Colonic mucosa (tissue), 4 donors: ENCODE data around the gene POLD4. TPM values are rescaled to one million over a fixed set of nuclear protein-coding genes. Genes with fewer than 3 reads are reported as not detected.

Experiments used
- DNase-seq: peaks from one replicate; pipeline ENCODE4 v3.0.0-alpha.2; 2020
- H3K27ac ChIP-seq: fragments of 200-600 bp; one replicate; pipeline ENCODE4 v1.8.0; 2021
- H3K27me3 ChIP-seq: fragments of 200-600 bp; one replicate; pipeline ENCODE4 v1.8.0; 2021
- H3K36me3 ChIP-seq: fragments of 200-600 bp; one replicate; pipeline ENCODE4 v1.8.0; 2021
- H3K4me1 ChIP-seq: fragments of 200-600 bp; one replicate; pipeline ENCODE4 v1.8.0; 2021; ENCODE audit warnings: mild to moderate bottlenecking
- H3K4me3 ChIP-seq: fragments of 200-600 bp; one replicate; pipeline ENCODE4 v1.8.0; 2021
- H3K9ac ChIP-seq, 2 donors: one replicate each; pipeline ENCODE4 v1.7.0; 2013; ENCODE audit warnings: control low read depth in 2 of 2, low read depth in 2 of 2, low read length in 2 of 2
- H3K9me3 ChIP-seq: fragments of 200-600 bp; one replicate; pipeline ENCODE4 v1.8.0; 2021
- intact Hi-C: fragments of 100-400 bp; cut with DNase I; formaldehyde crosslinking; loops from one replicate; pipeline ENCODE4 v1.14.1; 2022
- total RNA-seq, 2 donors: library from RNA; stranded (reverse); fragmentation: NEBNext Ultra II Directional in 1 of 2; extraction: Animal tissue kit (Norgen Biotek cat#: 25700) in 1 of 2; gene quantifications; one replicate each; pipeline ENCODE4 v1.2.1, GENCODE V29; 2021
- TF ChIP-seq, protein P1 (sequence below): fragments of 200-600 bp; IDR thresholded peaks from one replicate; pipeline ENCODE4 v1.8.0; 2022; ENCODE audit warnings: antibody characterized with exemption, mild to moderate bottlenecking
- donor health status: healthy.
- donor health status: DM: no; HTN: no; CAD: no.
- donor health status: DM: no; HTN: no; CAD: no.

POLD4 gene
- total RNA-seq, 2 donors from 2014 or later: 186 to 203 TPM

DNA sequence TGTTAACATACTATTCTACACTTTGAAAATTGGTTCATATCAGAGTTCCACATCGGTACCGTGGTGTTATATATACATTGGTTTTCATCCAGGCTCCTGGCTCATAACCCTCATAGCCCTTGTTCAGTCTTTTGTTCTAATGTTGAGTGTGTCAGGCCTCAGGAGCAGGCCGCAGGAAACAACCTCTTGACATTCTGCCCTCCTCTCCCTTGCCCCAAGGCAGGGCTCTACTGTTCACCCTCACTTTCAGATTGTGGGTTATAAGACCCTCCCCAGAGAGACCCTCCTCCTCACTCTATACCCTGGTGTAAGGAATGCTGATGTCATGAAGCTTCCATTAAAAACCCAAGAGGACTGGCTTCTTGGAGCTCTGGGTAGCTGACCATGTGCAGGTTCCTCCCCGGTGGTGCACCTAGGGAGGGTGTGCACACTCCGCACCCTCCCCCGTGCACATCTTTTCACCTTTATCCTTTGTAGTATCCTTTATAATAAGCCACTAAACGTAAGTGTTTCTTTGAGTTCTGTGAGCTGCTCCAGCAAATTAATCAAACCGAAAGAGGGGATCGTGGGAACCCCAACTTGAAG lies 37.9 kb downstream of the POLD4 start:
- TF ChIP-seq, protein P1, sequence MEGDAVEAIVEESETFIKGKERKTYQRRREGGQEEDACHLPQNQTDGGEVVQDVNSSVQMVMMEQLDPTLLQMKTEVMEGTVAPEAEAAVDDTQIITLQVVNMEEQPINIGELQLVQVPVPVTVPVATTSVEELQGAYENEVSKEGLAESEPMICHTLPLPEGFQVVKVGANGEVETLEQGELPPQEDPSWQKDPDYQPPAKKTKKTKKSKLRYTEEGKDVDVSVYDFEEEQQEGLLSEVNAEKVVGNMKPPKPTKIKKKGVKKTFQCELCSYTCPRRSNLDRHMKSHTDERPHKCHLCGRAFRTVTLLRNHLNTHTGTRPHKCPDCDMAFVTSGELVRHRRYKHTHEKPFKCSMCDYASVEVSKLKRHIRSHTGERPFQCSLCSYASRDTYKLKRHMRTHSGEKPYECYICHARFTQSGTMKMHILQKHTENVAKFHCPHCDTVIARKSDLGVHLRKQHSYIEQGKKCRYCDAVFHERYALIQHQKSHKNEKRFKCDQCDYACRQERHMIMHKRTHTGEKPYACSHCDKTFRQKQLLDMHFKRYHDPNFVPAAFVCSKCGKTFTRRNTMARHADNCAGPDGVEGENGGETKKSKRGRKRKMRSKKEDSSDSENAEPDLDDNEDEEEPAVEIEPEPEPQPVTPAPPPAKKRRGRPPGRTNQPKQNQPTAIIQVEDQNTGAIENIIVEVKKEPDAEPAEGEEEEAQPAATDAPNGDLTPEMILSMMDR: no peak
- H3K27ac ChIP-seq: no peak overlapping the region
- H3K9ac ChIP-seq: no peak overlapping the region
- H3K27me3 ChIP-seq: no peaks in the 10 kb centered on the region
- H3K9me3 ChIP-seq: no peaks in the 10 kb centered on the region
- no peaks in the 10 kb centered on the region for H3K36me3 ChIP-seq
- no peaks in the 10 kb centered on the region for H3K4me1 ChIP-seq
- H3K4me3 ChIP-seq: no peak overlapping the region
- no peak for DNase-seq
- intact Hi-C loops: loop anchor here (10.0 kb wide), 1 partner anchor 231 kb away; no protein-coding TSS in a partner anchor

DNA sequence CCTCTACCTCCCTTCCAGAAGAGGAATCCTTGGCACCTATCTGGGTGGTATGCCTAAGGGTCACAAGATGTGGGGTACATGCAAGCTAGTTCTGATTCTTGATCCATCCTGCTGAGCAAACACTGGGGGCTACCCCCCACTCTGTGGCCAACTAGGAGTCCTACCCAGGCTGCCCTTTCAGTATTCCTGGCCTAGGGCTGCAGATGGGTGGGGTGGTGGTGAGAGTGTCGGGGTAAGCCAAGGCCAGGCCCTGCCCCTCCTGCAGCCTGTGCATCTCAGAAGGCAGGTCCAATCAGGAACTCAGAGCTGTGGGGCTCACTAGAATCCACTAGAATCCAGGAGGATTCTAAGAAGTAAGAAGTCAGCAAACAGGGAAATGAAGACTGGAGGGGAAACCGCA lies 39.1 kb downstream of the POLD4 start:
- peaks cover 6% of the 10 kb centered on the region for H3K36me3 ChIP-seq
- intact Hi-C loops: loop anchor here (10.0 kb wide), 1 partner anchor 229 kb away; no protein-coding TSS in a partner anchor
- DNase-seq: no peak
- H3K9ac ChIP-seq: no peak overlapping the region
- TF ChIP-seq, protein P1: no peak
- H3K27me3 ChIP-seq: no peaks in the 10 kb centered on the region
- no peak overlapping the region for H3K4me3 ChIP-seq
- H3K4me1 ChIP-seq: no peaks in the 10 kb centered on the region
- no peak overlapping the region for H3K27ac ChIP-seq
- H3K9me3 ChIP-seq: no peaks in the 10 kb centered on the region

DNA sequence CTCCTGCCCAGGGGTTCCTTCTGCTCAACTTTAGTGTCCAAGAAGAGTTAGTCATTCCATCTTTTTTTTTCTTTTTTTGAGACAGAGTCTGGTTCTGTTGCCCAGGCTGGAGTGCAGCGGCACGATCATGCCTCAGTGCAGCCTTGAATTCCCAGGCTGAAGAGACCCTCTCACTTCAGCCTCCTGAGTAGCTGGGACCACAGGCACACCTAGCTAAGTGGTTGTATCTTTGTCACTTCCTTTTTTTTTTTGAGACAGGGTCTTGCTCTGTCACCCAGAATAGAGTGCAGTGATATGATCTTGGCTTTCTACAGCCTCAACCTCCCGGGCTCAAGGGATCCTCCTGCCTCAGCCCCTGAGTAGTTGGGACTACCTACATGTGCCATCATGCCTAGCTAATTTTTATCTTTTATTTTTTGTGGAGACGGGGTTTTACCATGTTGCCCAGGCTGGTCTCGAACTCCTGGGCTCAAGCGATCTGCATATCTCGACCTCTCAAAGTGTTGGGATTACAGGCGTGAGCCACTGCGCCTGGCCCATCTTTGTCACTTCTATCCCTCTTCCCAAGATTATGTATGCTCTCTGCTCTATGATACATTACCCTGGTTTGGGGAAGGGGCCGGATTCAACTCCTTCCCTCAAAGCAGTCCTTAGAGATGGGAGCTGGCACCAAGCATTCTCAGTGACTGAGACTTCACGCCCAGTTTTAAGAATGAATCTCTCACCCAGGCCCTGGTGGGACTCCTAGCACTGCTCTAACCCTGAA lies 40.0 kb downstream of the POLD4 start:
- Histone ChIP-seq H3K4me3 (no peak overlapping the region), H3K4me1 (no peaks in the 10 kb centered on the region), H3K9me3 (no peaks in the 10 kb centered on the region), H3K36me3 (peaks cover 6% of the 10 kb centered on the region), H3K9ac (peak overlapping the region; percentile 28 to 58), H3K27ac (peak overlapping the region; percentile 66), H3K27me3 (no peaks in the 10 kb centered on the region)
- TF ChIP-seq, protein P1: no peak
- DNase-seq: no peak
- intact Hi-C loops: loop anchor here (10.0 kb wide), 1 partner anchor 229 kb away; no protein-coding TSS in a partner anchor

DNA sequence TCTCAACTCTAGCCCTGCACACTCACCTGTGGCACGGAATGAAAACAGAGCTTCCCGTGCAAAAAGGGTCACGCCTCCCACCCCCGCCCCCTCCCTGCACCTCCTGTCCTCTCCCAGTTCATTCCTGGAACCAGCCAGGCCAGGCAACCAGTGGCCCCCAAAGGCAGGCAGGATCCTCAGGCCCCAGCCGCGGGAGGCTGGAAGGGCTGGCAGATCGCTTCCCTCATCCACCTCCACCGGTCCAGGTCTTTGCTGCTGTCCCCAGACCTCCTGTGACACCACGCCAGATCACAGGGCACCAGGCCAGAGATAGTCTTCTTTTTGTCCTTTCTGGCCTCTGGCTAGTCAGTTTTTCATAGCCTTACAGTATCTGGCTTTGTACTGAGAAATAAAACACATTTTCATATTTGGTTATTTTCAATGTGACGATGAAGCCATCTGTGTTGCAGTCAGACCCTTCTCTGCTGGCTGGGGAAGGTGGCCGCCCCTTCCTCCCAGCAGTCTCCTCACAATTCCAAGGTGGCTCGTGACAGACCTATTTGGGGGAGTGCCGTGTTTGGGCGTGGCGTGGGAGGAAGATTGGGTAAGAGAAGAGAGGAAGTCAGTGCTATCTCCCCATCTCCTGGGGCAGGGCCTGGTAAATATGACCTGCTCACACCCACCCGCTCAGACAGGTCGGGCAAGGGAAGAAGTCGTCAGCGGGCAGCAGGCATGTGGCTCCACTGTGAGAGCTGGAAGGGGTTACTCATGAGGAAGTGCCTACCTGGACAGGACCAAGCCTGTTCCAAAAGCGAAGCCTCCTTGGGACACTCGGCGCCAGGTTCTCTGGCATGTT lies 40.9 kb downstream of the POLD4 start:
- DNase-seq: peak; percentile 93
- Histone ChIP-seq H3K9ac (peak overlapping the region in 1 of 2 donors; percentile 58), H3K9me3 (no peaks in the 10 kb centered on the region), H3K4me1 (no peaks in the 10 kb centered on the region), H3K4me3 (no peak overlapping the region), H3K27me3 (no peaks in the 10 kb centered on the region), H3K27ac (peak overlapping the region; percentile 66), H3K36me3 (peaks cover 6% of the 10 kb centered on the region)
- TF ChIP-seq, protein P1: no peak
- intact Hi-C loops: loop anchor here (10.0 kb wide), 1 partner anchor 228 kb away; no protein-coding TSS in a partner anchor

DNA sequence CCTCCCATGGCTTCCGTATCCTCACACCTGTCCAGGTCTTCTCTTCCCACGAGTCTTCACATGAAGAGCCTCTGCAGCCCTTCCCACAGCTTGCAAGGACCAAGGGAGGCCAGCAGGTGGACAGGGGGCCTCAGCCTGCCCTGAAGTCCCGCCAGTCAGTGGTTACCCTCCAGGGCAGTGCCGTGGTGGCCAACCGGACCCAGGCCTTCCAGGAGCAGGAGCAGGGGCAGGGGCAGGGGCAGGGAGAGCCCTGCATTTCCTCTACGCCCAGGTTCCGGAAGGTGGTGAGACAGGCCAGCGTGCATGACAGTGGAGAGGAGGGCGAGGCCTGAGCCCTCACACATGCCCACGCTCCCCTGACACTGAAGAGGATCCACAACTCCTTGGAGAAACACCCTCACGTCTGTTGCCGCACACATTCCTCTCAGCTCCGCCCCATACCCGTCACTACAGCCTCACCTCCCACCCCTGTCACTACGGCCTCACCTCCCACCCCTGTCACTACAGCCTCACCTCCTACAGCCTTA lies 41.7 kb downstream of the POLD4 start:
- DNase-seq: no peak
- Histone ChIP-seq H3K27ac (peak overlapping the region; percentile 66), H3K4me3 (no peak overlapping the region), H3K9ac (peak overlapping the region in 1 of 2 donors; percentile 58), H3K27me3 (no peaks in the 10 kb centered on the region), H3K4me1 (no peaks in the 10 kb centered on the region), H3K36me3 (peaks cover 6% of the 10 kb centered on the region), H3K9me3 (no peaks in the 10 kb centered on the region)
- TF ChIP-seq, protein P1: no peak
- intact Hi-C loops: loop anchor here (10.0 kb wide), 1 partner anchor 227 kb away; no protein-coding TSS in a partner anchor
